Measurements from ENCODE around the gene CLCNKB. TPM values are rescaled to one million over a fixed set of nuclear protein-coding genes. Genes with fewer than 3 reads are reported as not detected.

Gene CLCNKB
- total RNA-seq (2021) (1.1 and 1.9 TPM in 2 replicates), Bru-seq, nascent RNA (percentile 18 among the genes with signal in this experiment), BruChase-seq, experiment 1, labeled RNA remaining after a 2-hour chase (percentile 29 among the genes with signal in this experiment), BruChase-seq, experiment 2, labeled RNA remaining after a 6-hour chase (percentile 15 among the genes with signal in this experiment)
- long read RNA-seq, partial matches to known transcripts = 2 of 2 reads
- long read RNA-seq, other reads (novel, unspliced or antisense) = 0 of 2 reads

- Histone ChIP-seq H3K36me3 (ENCODE audit: low read depth) (no peaks in the 10 kb centered on the region), H3K9me2 (ENCODE audit: insufficient read depth) (no peaks in the 10 kb centered on the region), H3K79me2 (ENCODE audit: low read depth) (no peaks in the 10 kb centered on the region), H2AFZ (no peak within 1 kb of the TSS), H4K20me1 (ENCODE audit: insufficient read depth) (no peaks in the 10 kb centered on the region), H3K4me2 (no peak within 1 kb of the TSS), H3K4me3 (no peak within 1 kb of the TSS), H3K4me1 (replicated peaks; ENCODE audit: insufficient read depth) (no peaks in the 10 kb centered on the region), H3K9me3 (ENCODE audit: insufficient read depth, low read depth) (no peaks in the 10 kb centered on the region), H3F3A (ENCODE audit: insufficient read depth, low read depth) (no peaks in the 10 kb centered on the region), H3K27ac (no peak within 1 kb of the TSS), H3K27me3 (ENCODE audit: insufficient read depth, low read depth) (no peaks in the 10 kb centered on the region)
- intact Hi-C loops (cut with micrococcal nuclease; ENCODE audit: unreplicated experiment) = no loop called here
- BruUV-seq (replicated peaks) = no TSS peak
- POLR2A ChIA-PET (ENCODE audit: unreplicated experiment) = no interaction called here
- CTCF ChIA-PET = no interaction called here
- TF ChIP-seq EZH2 (IDR thresholded peaks at IDR 0.05; ENCODE audit: low read depth) (no peak), CTCF (conservative IDR thresholded peaks at IDR 0.05) (no peak)
- no peak for DNase-seq
These were observed at the start of gene CLCNKB for GRCh38 chr1:16043521-16043920. Gene CLCNKB (plus strand): TSS chr1:16043782. CDS start chr1:16044493, 711 bp downstream.

DNA sequence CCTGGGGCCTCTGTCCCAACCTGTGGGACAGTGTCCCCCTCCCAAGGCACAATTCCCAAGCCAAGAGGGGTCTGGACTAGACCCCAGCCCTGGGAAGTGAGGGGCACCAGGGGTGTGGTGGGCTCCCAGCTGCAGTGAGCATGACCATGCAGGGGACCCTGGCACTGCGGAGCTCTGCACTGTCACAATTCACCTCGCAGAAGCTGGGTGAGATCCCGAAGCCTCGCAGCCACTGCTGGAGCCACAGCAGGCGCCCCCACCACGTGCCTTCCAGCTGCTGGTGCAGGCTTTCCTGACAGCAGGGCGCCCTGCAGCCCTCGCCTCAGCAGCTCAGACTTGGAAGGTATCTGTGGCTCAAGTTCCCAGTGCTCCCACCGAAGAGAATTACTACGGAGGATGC, 49.5 kb upstream of the CLCNKB start:
- H3K4me3 ChIP-seq = no peak overlapping the region
- TF ChIP-seq EZH2 (IDR thresholded peaks at IDR 0.05; ENCODE audit: low read depth) (no peak), CTCF (conservative IDR thresholded peaks at IDR 0.05) (no peak)
- no peaks in the 10 kb centered on the region for H3K9me3 ChIP-seq (ENCODE audit: insufficient read depth, low read depth)
- intact Hi-C loops (cut with micrococcal nuclease; ENCODE audit: unreplicated experiment) = loop anchor here (1.0 kb wide), 1 partner anchor 202 kb away; no protein-coding TSS in a partner anchor
- H2AFZ ChIP-seq = no peak overlapping the region
- no peaks in the 10 kb centered on the region for H3K4me1 ChIP-seq (replicated peaks; ENCODE audit: insufficient read depth)
- H3K9me2 ChIP-seq (ENCODE audit: insufficient read depth) = no peaks in the 10 kb centered on the region
- no peak overlapping the region for H3K27ac ChIP-seq
- ChIA-PET CTCF (interaction anchor here (0.5 kb wide), 1 partner anchor 181 kb away, joined by 17 read pairs; no protein-coding TSS in a partner anchor), POLR2A (ENCODE audit: unreplicated experiment) (no interaction called here)
- H3K4me2 ChIP-seq = no peak overlapping the region
- no peaks in the 10 kb centered on the region for H3F3A ChIP-seq (ENCODE audit: insufficient read depth, low read depth)
- BruUV-seq (replicated peaks) = no TSS peak
- H4K20me1 ChIP-seq (ENCODE audit: insufficient read depth) = no peaks in the 10 kb centered on the region
- DNase-seq = no peak
- no peaks in the 10 kb centered on the region for H3K36me3 ChIP-seq (ENCODE audit: low read depth)
- H3K79me2 ChIP-seq (ENCODE audit: low read depth) = no peaks in the 10 kb centered on the region
- no peaks in the 10 kb centered on the region for H3K27me3 ChIP-seq (ENCODE audit: insufficient read depth, low read depth)

- H4K20me1 ChIP-seq (ENCODE audit: insufficient read depth) = no peaks in the 10 kb centered on the region
- H3K79me2 ChIP-seq (ENCODE audit: low read depth) = no peaks in the 10 kb centered on the region
- no peak overlapping the region for H2AFZ ChIP-seq
- H3K4me1 ChIP-seq (replicated peaks; ENCODE audit: insufficient read depth) = no peaks in the 10 kb centered on the region
- TF ChIP-seq EZH2 (IDR thresholded peaks at IDR 0.05; ENCODE audit: low read depth) = no peak
- peak; percentile 68 for TF ChIP-seq CTCF (conservative IDR thresholded peaks at IDR 0.05)
- BruUV-seq (replicated peaks) = no TSS peak
- H3K9me3 ChIP-seq (ENCODE audit: insufficient read depth, low read depth) = no peaks in the 10 kb centered on the region
- no peaks in the 10 kb centered on the region for H3K9me2 ChIP-seq (ENCODE audit: insufficient read depth)
- CTCF ChIA-PET = interaction anchor here (0.5 kb wide), 1 partner anchor 182 kb away, joined by 17 read pairs; no protein-coding TSS in a partner anchor
- H3K36me3 ChIP-seq (ENCODE audit: low read depth) = no peaks in the 10 kb centered on the region
- intact Hi-C loops (cut with micrococcal nuclease; ENCODE audit: unreplicated experiment) = loop anchor here (1.0 kb wide), 1 partner anchor 202 kb away; no protein-coding TSS in a partner anchor
- no peak overlapping the region for H3K4me3 ChIP-seq
- H3F3A ChIP-seq (ENCODE audit: insufficient read depth, low read depth) = no peaks in the 10 kb centered on the region
- H3K27ac ChIP-seq = no peak overlapping the region
- DNase-seq = peak in 1 of 2 experiments; percentile 55
- POLR2A ChIA-PET (ENCODE audit: unreplicated experiment) = no interaction called here
- no peaks in the 10 kb centered on the region for H3K27me3 ChIP-seq (ENCODE audit: insufficient read depth, low read depth)
- no peak overlapping the region for H3K4me2 ChIP-seq
These were observed 48.8 kb upstream of the CLCNKB start for GRCh38 chr1:15994590-15995351.

Measured in PC-9 (cell line).